HepG2 (cell line): ENCODE measurements around the gene MMS19. TPM values are rescaled to one million over a fixed set of nuclear protein-coding genes. Genes with fewer than 3 reads are reported as not detected.

Experiments used
- CBX1 ChIP-seq: IDR thresholded peaks from one replicate; pipeline ENCODE4 v1.6.1; 2016; ENCODE audit warnings: antibody characterized with exemption, low read depth
- CREB3 ChIP-seq: sonication (generic); formaldehyde crosslinking; IDR thresholded peaks from 2 replicates; pipeline ENCODE4 v1.5.0; 2020; ENCODE audit warnings: missing genetic modification reagents
- EEA1 ChIP-seq: sonication (generic); formaldehyde crosslinking; IDR thresholded peaks from 2 replicates; pipeline ENCODE4 v1.5.1; 2020; ENCODE audit warnings: mild to moderate bottlenecking, missing genetic modification reagents, borderline replicate concordance
- ETV5 ChIP-seq: IDR thresholded peaks from 2 replicates; pipeline ENCODE4 v1.6.1; 2018; ENCODE audit warnings: missing biosample characterization, missing genetic modification reagents, inconsistent platforms, borderline replicate concordance
- HDAC1 ChIP-seq: sonication (generic); formaldehyde crosslinking; IDR thresholded peaks from 2 replicates; pipeline ENCODE4 v1.5.1; 2020; ENCODE audit warnings: mild to moderate bottlenecking, missing genetic modification reagents
- HOXA5 ChIP-seq: sonication (generic); formaldehyde crosslinking; IDR thresholded peaks from 2 replicates; pipeline ENCODE4 v1.4.0; 2020; ENCODE audit warnings: missing genetic modification reagents
- HOXD1 ChIP-seq: sonication (generic); formaldehyde crosslinking; IDR thresholded peaks from 2 replicates; pipeline ENCODE4 v1.5.0; 2020; ENCODE audit warnings: missing genetic modification reagents
- IKZF4 ChIP-seq: sonication (generic); formaldehyde crosslinking; IDR thresholded peaks from 2 replicates; pipeline ENCODE4 v1.5.1; 2020; ENCODE audit warnings: borderline replicate concordance, mild to moderate bottlenecking, low read depth, missing genetic modification reagents; ENCODE audit errors: not compliant biosample characterization
- KAT8 ChIP-seq: IDR thresholded peaks from 2 replicates; pipeline ENCODE4 v1.6.1; 2016; ENCODE audit warnings: missing genetic modification reagents, missing compliant biosample characterization
- MED8 ChIP-seq: sonication (generic); formaldehyde crosslinking; IDR thresholded peaks from 2 replicates; pipeline ENCODE4 v1.8.1; 2023; ENCODE audit warnings: mild to moderate bottlenecking, missing genetic modification reagents; ENCODE audit not compliant: insufficient replicate concordance
- NCOA1 ChIP-seq: sonication (generic); formaldehyde crosslinking; IDR thresholded peaks from 2 replicates; pipeline ENCODE4 v1.9.0; 2021; ENCODE audit warnings: missing genetic modification reagents
- PREB ChIP-seq: sonication (generic); formaldehyde crosslinking; IDR thresholded peaks from 2 replicates; pipeline ENCODE4 v1.4.0; 2020; ENCODE audit warnings: missing genetic modification reagents
- SOX13 ChIP-seq, 3 experiments: fragments of 450-650 bp in 1 of 3; sonication (generic) in 1 of 3; formaldehyde crosslinking in 1 of 3; IDR thresholded peaks in 2 of 3; conservative IDR thresholded peaks in 1 of 3; 2 replicates each; pipeline versions ENCODE4 v1.5.0 to v1.6.1; 2016 to 2020; ENCODE audit warnings: antibody characterized with exemption in 1 of 3, mild to moderate bottlenecking in 1 of 3, missing compliant biosample characterization in 1 of 3, missing genetic modification reagents in 1 of 3, moderate library complexity in 1 of 3
- SP5 ChIP-seq: IDR thresholded peaks from 2 replicates; pipeline ENCODE4 v1.6.1; 2016; ENCODE audit warnings: low read depth, borderline replicate concordance
- ZFY ChIP-seq: sonication (generic); formaldehyde crosslinking; IDR thresholded peaks from 2 replicates; pipeline ENCODE4 v1.4.0; 2020; ENCODE audit warnings: missing genetic modification reagents
- ZNF674 ChIP-seq: sonication (generic); formaldehyde crosslinking; IDR thresholded peaks from 2 replicates; pipeline ENCODE4 v1.5.0; 2020; ENCODE audit warnings: low read depth, mild to moderate bottlenecking, missing genetic modification reagents
- ZNF766 ChIP-seq: sonication (generic); formaldehyde crosslinking; IDR thresholded peaks from 2 replicates; pipeline ENCODE4 v1.5.0; 2020; ENCODE audit warnings: missing genetic modification reagents, borderline replicate concordance
- ZNF772 ChIP-seq: sonication (generic); formaldehyde crosslinking; IDR thresholded peaks from 2 replicates; pipeline ENCODE4 v1.5.0; 2020; ENCODE audit warnings: mild to moderate bottlenecking, missing genetic modification reagents
- ZNF841 ChIP-seq: sonication (generic); formaldehyde crosslinking; IDR thresholded peaks from 2 replicates; pipeline ENCODE4 v1.8.1; 2023; ENCODE audit warnings: missing genetic modification reagents, borderline replicate concordance
- polyA plus RNA-seq, 8 experiments: library from polyadenylated mRNA; depleted of rRNA in 3 of 8; stranded (reverse) in 7 of 8; unstranded in 1 of 8; fragments of >200 nt; fragmentation: Illumina TruSeq in 4 of 8; extraction: Trizol in 4 of 8; gene quantifications; 2 replicates each; pipeline versions ENCODE4 v1.2.1 to v1.2.3, GENCODE V29; 2011 to 2016; ENCODE audit warnings: low read depth in 4 of 8, missing spikeins in 1 of 8, mixed read lengths in 1 of 8; ENCODE audit not compliant: insufficient read depth in 1 of 8
- total RNA-seq, 5 experiments: library from RNA; depleted of rRNA; stranded (reverse); fragments of >200 nt; fragmentation: Illumina TruSeq; extraction: Trizol; gene quantifications; 2 replicates each; pipeline ENCODE4 v1.2.3, GENCODE V29; 2016; ENCODE audit warnings: low read depth in 1 of 5
- TF ChIP-seq, protein P1 (sequence below): IDR thresholded peaks from 2 replicates; pipeline ENCODE4 v1.6.1; 2016; ENCODE audit warnings: mild to moderate bottlenecking
- TF ChIP-seq, protein P2 (sequence below): sonication (generic); formaldehyde crosslinking; IDR thresholded peaks from 2 replicates; pipeline ENCODE4 v1.4.0; 2020; ENCODE audit warnings: missing genetic modification reagents

The MMS19 gene
- total and polyA plus RNA-seq, 2 of the 13 experiments (the other 11 are each of a cell fraction or from before 2014, with no cell fraction given), result 76.4 to 107 TPM

DNA sequence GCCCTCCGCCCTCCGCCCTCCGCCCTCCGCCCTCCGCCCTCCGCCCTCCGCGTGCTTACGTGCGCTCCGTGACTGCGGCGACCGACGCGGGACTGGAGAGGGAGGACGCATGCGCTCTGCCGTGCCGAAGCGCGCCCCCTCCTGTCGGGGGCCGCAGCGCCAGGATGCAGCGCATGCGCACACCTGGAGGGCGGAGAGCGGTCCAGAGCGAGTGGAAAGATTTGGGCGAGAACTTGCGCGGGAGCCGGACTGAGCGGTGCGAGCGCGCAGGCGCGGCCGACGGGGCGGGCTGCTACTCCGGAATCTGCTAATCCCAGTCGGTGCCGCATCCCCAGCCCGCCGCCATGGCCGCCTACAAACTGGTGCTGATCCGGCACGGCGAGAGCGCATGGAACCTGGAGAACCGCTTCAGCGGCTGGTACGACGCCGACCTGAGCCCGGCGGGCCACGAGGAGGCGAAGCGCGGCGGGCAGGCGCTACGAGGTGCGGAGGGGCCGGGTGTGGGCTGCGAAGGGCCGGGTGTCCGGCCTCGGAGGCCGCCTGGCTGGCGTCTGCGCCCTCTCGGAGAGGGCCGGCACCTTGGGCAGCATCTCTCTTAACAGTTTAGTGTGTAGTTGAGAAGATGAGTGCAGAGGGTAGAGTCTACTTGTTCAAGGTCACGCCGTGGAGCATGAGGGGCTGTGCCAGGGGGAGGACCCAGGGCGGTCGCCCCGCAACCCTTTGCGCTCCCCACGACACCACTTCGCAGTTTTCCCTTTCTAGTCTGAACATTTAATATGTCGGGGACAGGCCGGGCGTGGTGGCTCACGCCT lies 72.1 kb downstream of the MMS19 start, which contains the start of gene PGAM1 (continued):
- TF ChIP-seq, protein P1, sequence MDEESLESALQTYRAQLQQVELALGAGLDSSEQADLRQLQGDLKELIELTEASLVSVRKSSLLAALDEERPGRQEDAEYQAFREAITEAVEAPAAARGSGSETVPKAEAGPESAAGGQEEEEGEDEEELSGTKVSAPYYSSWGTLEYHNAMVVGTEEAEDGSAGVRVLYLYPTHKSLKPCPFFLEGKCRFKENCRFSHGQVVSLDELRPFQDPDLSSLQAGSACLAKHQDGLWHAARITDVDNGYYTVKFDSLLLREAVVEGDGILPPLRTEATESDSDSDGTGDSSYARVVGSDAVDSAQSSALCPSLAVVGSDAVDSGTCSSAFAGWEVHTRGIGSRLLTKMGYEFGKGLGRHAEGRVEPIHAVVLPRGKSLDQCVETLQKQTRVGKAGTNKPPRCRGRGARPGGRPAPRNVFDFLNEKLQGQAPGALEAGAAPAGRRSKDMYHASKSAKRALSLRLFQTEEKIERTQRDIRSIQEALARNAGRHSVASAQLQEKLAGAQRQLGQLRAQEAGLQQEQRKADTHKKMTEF (CRISPR knock-in tag), result peak; percentile 87
- peak; percentile 54; the same call in 1 of the 2 replicates for TF ChIP-seq ETV5
- TF ChIP-seq EEA1 (CRISPR knock-in tag), result 0 out of 2 replicates have a peak, but pooled peaks have one; percentile 19
- no peak for TF ChIP-seq SOX13 (IDR thresholded peaks at IDR 0.05)
- TF ChIP-seq SOX13 (CRISPR knock-in tag; conservative IDR thresholded peaks at IDR 0.05 in 1 of 2, IDR thresholded peaks at IDR 0.05 in 1 of 2), result peak in 1 of 2 experiments; percentile 5; a peak in 1 of 4 replicates
- peak; percentile 68; the same call in 1 of the 2 replicates for TF ChIP-seq ZNF766 (CRISPR knock-in tag)
- TF ChIP-seq HOXD1, result 0 out of 2 replicates have a peak, but pooled peaks have one; percentile 43
- no peak for TF ChIP-seq CBX1
- TF ChIP-seq ZNF772 (CRISPR knock-in tag), result peak; percentile 16; the same call in 1 of the 2 replicates
- 0 out of 2 replicates have a peak, but pooled peaks have one; percentile 36 for TF ChIP-seq SP5 (CRISPR knock-in tag)
- peak; percentile 57 for TF ChIP-seq HOXA5 (CRISPR knock-in tag)
- peak; percentile 40 for TF ChIP-seq IKZF4 (CRISPR knock-in tag)
- TF ChIP-seq HDAC1, result peak; percentile 32; the same call in 1 of the 2 replicates
- no peak for TF ChIP-seq ZNF674 (CRISPR knock-in tag)
- no peak for TF ChIP-seq MED8 (CRISPR knock-in tag)
- TF ChIP-seq NCOA1 (CRISPR knock-in tag), result 0 out of 2 replicates have a peak, but pooled peaks have one; percentile 57
- no peak for TF ChIP-seq ZNF841
- TF ChIP-seq ZFY (CRISPR knock-in tag), result peak; percentile 75
- TF ChIP-seq PREB, result no peak
- TF ChIP-seq, protein P2, sequence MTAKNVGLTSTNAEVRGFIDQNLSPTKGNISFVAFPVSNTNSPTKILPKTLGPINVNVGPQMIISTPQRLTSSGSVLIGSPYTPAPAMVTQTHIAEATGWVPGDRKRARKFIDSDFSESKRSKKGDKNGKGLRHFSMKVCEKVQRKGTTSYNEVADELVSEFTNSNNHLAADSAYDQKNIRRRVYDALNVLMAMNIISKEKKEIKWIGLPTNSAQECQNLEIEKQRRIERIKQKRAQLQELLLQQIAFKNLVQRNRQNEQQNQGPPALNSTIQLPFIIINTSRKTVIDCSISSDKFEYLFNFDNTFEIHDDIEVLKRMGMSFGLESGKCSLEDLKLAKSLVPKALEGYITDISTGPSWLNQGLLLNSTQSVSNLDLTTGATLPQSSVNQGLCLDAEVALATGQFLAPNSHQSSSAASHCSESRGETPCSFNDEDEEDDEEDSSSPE (CRISPR knock-in tag), result peak; percentile 87
- no peak for TF ChIP-seq CREB3 (CRISPR knock-in tag)
- TF ChIP-seq KAT8, result peak; percentile 77
